PFSK-1 (cell line): ENCODE results near the gene PLEKHG4B.

Experiments used
- FOXP2 ChIP-seq: optimal IDR thresholded peaks from 2 replicates; pipeline ENCODE3; 2011; ENCODE audit warnings: borderline replicate concordance, control low read depth, inconsistent platforms; ENCODE audit not compliant: insufficient read depth; ENCODE audit errors: extremely low read length, extremely low read depth
- POLR2AphosphoS5 ChIP-seq: IDR thresholded peaks from 2 replicates; pipeline ENCODE4 v1.6.1; 2012; ENCODE audit warnings: low read depth, mild to moderate bottlenecking, control low read depth, low read length, moderate library complexity
- REST ChIP-seq, 2 experiments: IDR thresholded peaks; 2 replicates each; pipeline versions ENCODE4 v1.6.1 to v1.8.0; 2011 to 2012; ENCODE audit warnings: low read depth in 2 of 2, low read length in 2 of 2, control low read depth in 1 of 2, inconsistent platforms in 1 of 2, mild to moderate bottlenecking in 1 of 2, moderate library complexity in 1 of 2; ENCODE audit not compliant: insufficient read depth in 1 of 2
- SIN3A ChIP-seq: IDR thresholded peaks from 2 replicates; pipeline ENCODE4 v1.6.1; 2012; ENCODE audit warnings: mild to moderate bottlenecking, low read length, moderate library complexity, borderline replicate concordance; ENCODE audit not compliant: insufficient read depth

DNA sequence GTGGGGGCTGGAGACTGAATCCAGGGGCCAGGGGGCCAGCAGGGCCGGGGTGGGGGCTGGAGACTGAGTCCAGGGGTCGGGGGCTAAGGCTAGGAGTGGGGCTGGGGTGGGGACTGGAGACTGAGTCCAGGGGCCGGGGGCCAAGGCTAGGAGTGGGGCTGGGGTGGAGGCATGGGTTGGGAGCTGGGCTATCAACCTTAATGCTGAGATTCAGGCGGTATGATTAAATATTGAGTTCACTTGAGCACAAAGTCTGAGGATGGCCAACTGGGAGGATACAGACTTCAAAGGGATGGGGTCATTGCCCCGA, 82.3 kb downstream of the PLEKHG4B start:
- TF ChIP-seq REST (IDR thresholded peaks at IDR 0.05; ENCODE audit: insufficient read depth in 1 of 2, low read depth in 2 of 2, low read length in 2 of 2) = no peak
- no peak for TF ChIP-seq POLR2AphosphoS5
- no peak for TF ChIP-seq FOXP2
- no peak for TF ChIP-seq SIN3A
